ENCODE measurements around the gene TACSTD2.

DNA sequence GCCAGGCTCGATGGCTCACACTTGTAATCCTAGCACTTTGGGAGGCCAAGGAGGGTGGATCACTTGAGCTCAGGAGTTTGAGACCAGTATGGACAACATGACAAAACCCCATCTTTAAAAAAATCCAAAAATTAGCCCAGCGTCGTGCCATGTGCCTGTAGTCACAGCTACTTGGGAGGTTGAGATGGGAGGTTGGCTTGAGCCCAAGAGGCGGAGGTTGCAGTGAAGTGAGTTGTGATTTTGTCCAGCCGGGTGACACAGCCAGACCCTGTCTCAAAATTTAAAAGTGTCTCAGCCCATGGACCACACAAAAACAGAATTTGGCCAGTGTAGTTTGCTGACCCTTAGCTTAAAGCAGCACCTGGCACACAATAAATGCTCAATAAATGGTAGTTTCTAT lies 11.3 kb upstream of the TACSTD2 start:
- TF ChIP-seq, protein P1, sequence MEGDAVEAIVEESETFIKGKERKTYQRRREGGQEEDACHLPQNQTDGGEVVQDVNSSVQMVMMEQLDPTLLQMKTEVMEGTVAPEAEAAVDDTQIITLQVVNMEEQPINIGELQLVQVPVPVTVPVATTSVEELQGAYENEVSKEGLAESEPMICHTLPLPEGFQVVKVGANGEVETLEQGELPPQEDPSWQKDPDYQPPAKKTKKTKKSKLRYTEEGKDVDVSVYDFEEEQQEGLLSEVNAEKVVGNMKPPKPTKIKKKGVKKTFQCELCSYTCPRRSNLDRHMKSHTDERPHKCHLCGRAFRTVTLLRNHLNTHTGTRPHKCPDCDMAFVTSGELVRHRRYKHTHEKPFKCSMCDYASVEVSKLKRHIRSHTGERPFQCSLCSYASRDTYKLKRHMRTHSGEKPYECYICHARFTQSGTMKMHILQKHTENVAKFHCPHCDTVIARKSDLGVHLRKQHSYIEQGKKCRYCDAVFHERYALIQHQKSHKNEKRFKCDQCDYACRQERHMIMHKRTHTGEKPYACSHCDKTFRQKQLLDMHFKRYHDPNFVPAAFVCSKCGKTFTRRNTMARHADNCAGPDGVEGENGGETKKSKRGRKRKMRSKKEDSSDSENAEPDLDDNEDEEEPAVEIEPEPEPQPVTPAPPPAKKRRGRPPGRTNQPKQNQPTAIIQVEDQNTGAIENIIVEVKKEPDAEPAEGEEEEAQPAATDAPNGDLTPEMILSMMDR (IDR thresholded peaks at IDR 0.05; ENCODE audit: insufficient read depth, low read length), result no peak
- TF ChIP-seq, protein P2, sequence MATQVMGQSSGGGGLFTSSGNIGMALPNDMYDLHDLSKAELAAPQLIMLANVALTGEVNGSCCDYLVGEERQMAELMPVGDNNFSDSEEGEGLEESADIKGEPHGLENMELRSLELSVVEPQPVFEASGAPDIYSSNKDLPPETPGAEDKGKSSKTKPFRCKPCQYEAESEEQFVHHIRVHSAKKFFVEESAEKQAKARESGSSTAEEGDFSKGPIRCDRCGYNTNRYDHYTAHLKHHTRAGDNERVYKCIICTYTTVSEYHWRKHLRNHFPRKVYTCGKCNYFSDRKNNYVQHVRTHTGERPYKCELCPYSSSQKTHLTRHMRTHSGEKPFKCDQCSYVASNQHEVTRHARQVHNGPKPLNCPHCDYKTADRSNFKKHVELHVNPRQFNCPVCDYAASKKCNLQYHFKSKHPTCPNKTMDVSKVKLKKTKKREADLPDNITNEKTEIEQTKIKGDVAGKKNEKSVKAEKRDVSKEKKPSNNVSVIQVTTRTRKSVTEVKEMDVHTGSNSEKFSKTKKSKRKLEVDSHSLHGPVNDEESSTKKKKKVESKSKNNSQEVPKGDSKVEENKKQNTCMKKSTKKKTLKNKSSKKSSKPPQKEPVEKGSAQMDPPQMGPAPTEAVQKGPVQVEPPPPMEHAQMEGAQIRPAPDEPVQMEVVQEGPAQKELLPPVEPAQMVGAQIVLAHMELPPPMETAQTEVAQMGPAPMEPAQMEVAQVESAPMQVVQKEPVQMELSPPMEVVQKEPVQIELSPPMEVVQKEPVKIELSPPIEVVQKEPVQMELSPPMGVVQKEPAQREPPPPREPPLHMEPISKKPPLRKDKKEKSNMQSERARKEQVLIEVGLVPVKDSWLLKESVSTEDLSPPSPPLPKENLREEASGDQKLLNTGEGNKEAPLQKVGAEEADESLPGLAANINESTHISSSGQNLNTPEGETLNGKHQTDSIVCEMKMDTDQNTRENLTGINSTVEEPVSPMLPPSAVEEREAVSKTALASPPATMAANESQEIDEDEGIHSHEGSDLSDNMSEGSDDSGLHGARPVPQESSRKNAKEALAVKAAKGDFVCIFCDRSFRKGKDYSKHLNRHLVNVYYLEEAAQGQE (IDR thresholded peaks at IDR 0.05; ENCODE audit: insufficient replicate concordance, low read depth), result no peak
- no peak for TF ChIP-seq SPI1 (IDR thresholded peaks at IDR 0.05; ENCODE audit: borderline replicate concordance, low read depth)
- TF ChIP-seq GABPA (IDR thresholded peaks at IDR 0.05; ENCODE audit: low read depth), result no peak
